T-cell (primary cell): Measurements from ENCODE around the gene SPARC. TPM values are rescaled to one million over a fixed set of nuclear protein-coding genes. Genes with fewer than 3 reads are reported as not detected.

Source experiments
- ATAC-seq, 4 experiments: fragments of 200-7000 bp in 3 of 4; fragments of 150-1000 bp in 1 of 4; cut with Tn5 transposase; replicated peaks in 1 of 4; 1 replicate in 3 of 4; 2 replicates in 1 of 4; pipeline ENCODE4 v1.10.0; 2021; ENCODE audit warnings: moderate library complexity in 3 of 4, mild to moderate bottlenecking in 2 of 4, moderate number of reproducible peaks in 1 of 4
- CTCF ChIA-PET, 2 donors: fragments of 300-600 bp; sonication (Branson Sonifier 250); formaldehyde crosslinking; loops; one replicate each; lab custom pipeline; 2022; ENCODE audit warnings: antibody characterized with exemption in 2 of 2; lab: Charles Lee
- POLR2A ChIA-PET, 2 donors: fragments of 300-600 bp; sonication (Branson Sonifier 250); formaldehyde crosslinking; loops; one replicate each; lab custom pipeline; 2022; ENCODE audit warnings: antibody characterized with exemption in 2 of 2; lab: Charles Lee
- DNase-seq, 35 experiments: peaks; one replicate each; pipeline versions ENCODE4 v3.0.0 to v3.0.0-alpha.2; 2013 to 2023
- H3K27ac ChIP-seq: one replicate; pipeline ENCODE4 v1.5.1; 2013; ENCODE audit warnings: low read length
- H3K27me3 ChIP-seq, 2 experiments: replicated peaks in 1 of 2; 1 replicate in 1 of 2; 2 replicates in 1 of 2; pipeline versions ENCODE4 v1.6.1 to v1.7.0; 2013; ENCODE audit warnings: low read length in 1 of 2, mixed read lengths in 1 of 2; ENCODE audit not compliant: control insufficient read depth in 2 of 2, insufficient read depth in 2 of 2; ENCODE audit errors: extremely low read depth in 1 of 2
- H3K36me3 ChIP-seq, 2 donors: 1 replicate in 1 of 2; 2 replicates in 1 of 2; pipeline versions ENCODE4 v1.6.1 to v1.7.0; 2013; ENCODE audit warnings: low read length in 1 of 2; ENCODE audit not compliant: control insufficient read depth in 2 of 2, insufficient read depth in 1 of 2; ENCODE audit errors: extremely low read depth in 1 of 2
- H3K4me1 ChIP-seq, 2 experiments: 1 replicate in 1 of 2; 2 replicates in 1 of 2; pipeline versions ENCODE4 v1.6.1 to v1.7.0; 2013; ENCODE audit warnings: low read length in 2 of 2, mixed read lengths in 1 of 2; ENCODE audit not compliant: insufficient read depth in 2 of 2, control insufficient read depth in 1 of 2; ENCODE audit errors: extremely low read depth in 1 of 2
- H3K4me3 ChIP-seq, 2 donors: 1 replicate in 1 of 2; 2 replicates in 1 of 2; pipeline versions ENCODE4 v1.5.1 to v1.7.0; 2013; ENCODE audit warnings: mild to moderate bottlenecking in 2 of 2, low read length in 1 of 2, moderate library complexity in 1 of 2; ENCODE audit not compliant: control insufficient read depth in 1 of 2; ENCODE audit errors: extremely low read depth in 1 of 2
- H3K9me3 ChIP-seq: 2 replicates; pipeline ENCODE4 v1.7.0; 2013
- H3K27ac Mint-ChIP-seq, 2 donors: one replicate each; pipeline ENCODE4 v1.8.0; 2020 to 2021; ENCODE audit warnings: mild to moderate bottlenecking in 2 of 2, mixed read lengths in 2 of 2
- H3K27me3 Mint-ChIP-seq, 2 donors: one replicate each; pipeline ENCODE4 v1.8.0; 2021 to 2022; ENCODE audit warnings: mixed read lengths in 2 of 2
- H3K36me3 Mint-ChIP-seq: one replicate; pipeline ENCODE4 v1.8.0; 2021; ENCODE audit warnings: mixed read lengths
- H3K4me1 Mint-ChIP-seq, 3 donors: one replicate each; pipeline ENCODE4 v1.8.0; 2020 to 2022; ENCODE audit warnings: mixed read lengths in 3 of 3, mild to moderate bottlenecking in 1 of 3
- H3K4me3 Mint-ChIP-seq, 3 donors: one replicate each; pipeline ENCODE4 v1.8.0; 2020 to 2022; ENCODE audit warnings: mild to moderate bottlenecking in 3 of 3, mixed read lengths in 3 of 3, moderate library complexity in 3 of 3
- H3K9me3 Mint-ChIP-seq, 3 donors: one replicate each; pipeline ENCODE4 v1.8.0; 2020 to 2022; ENCODE audit warnings: mixed read lengths in 3 of 3
- WGBS: methylation state at CpG from one replicate; pipeline ENCODE4 v1.1.5; 2013; ENCODE audit warnings: missing lambda C conversion rate; ENCODE audit not compliant: insufficient coverage; 5-methylcytosine and 5-hydroxymethylcytosine counted together
- total RNA-seq, 35 experiments: library from RNA in 6 of 35; stranded (reverse) in 6 of 35; fragments of 120-200 nt in 1 of 35; gene quantifications; one replicate each; pipeline versions ENCODE4 v1.2.1 to v1.2.4 and lab custom pipeline; 2013 to 2026

Gene SPARC
- total RNA-seq, 5 donors from 2014 or later (not counting 1 experiment from before 2014, with no cell fraction given): 4.1 to 8.6 (median 5.2) TPM; not detected in 1

DNA sequence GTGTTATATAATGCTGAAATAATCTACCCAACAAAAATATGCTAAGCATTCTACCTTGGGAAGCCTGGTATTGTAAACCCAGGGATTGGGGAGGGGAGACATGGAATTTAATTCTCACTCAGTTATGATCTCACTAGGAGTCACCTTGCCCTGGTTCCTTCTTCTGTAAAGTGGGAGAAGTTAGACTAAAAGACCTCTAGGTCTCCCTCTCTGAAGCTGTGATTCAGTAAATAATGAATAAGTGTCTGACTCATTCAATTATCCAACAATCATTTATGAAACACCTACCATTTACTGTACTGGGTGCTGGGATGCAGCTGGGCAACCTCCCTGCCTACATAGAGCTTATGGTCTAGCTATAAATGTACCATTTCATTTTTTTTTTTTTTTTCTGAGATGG lies 20.2 kb upstream of the SPARC start:
- no peaks in the 10 kb centered on the region for H3K36me3 ChIP-seq
- H3K27ac Mint-ChIP-seq: no peak overlapping the region
- H3K36me3 Mint-ChIP-seq: no peaks in the 10 kb centered on the region
- H3K9me3 ChIP-seq: no peaks in the 10 kb centered on the region
- DNase-seq (no peak), ATAC-seq (no peak)
- POLR2A ChIA-PET: no interaction called here
- H3K4me3 ChIP-seq: no peak overlapping the region
- no peaks in the 10 kb centered on the region for H3K4me1 ChIP-seq
- CTCF ChIA-PET: interaction anchor here in 1 of 2 donors (1.0 kb wide), 1 partner anchor 14 kb away, joined by 3 read pairs; no protein-coding TSS in a partner anchor
- no peak overlapping the region for H3K4me3 Mint-ChIP-seq
- peaks cover 5 to 6% of the 10 kb centered on the region in 2 donors for H3K27me3 Mint-ChIP-seq
- no peaks in the 10 kb centered on the region for H3K9me3 Mint-ChIP-seq
- H3K27me3 ChIP-seq: no peaks in the 10 kb centered on the region
- H3K4me1 Mint-ChIP-seq: peaks cover 0 to 7% (median 5%) of the 10 kb centered on the region in 3 donors
- H3K27ac ChIP-seq: no peak overlapping the region

DNA sequence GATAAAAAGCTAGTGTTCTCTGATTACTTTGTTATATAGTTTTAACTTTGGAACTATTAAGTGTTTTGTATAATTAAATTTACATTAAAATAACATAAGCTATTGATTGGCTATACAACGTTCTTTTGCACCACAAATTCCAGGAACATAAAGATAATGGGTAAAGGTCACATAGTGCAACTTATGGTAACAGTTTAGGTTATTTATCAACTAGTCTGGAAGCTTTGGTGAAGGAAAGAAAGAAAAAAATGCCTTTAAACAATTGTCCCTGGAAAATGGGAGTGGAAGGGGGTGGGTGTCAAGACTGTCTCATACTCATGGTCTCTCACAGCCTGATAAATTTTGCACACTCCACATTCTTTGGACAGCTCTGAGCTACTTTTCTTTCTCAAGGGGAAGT lies 17.1 kb upstream of the SPARC start:
- H3K4me3 Mint-ChIP-seq: no peak overlapping the region
- no peaks in the 10 kb centered on the region for H3K27me3 ChIP-seq
- H3K27ac ChIP-seq: no peak overlapping the region
- DNase-seq: no peak
- no peak overlapping the region for H3K27ac Mint-ChIP-seq
- ChIA-PET CTCF (no interaction called here), POLR2A (interaction anchor here in 1 of 2 donors (0.5 kb wide), 1 partner anchor 1614 kb away, joined by 8 read pairs; no protein-coding TSS in a partner anchor)
- H3K36me3 Mint-ChIP-seq: no peaks in the 10 kb centered on the region
- no peak overlapping the region for H3K4me3 ChIP-seq
- H3K9me3 ChIP-seq: no peaks in the 10 kb centered on the region
- peaks cover 0 to 3% of the 10 kb centered on the region in 2 donors for H3K27me3 Mint-ChIP-seq
- WGBS: no CpG with 5 or more reads among the region's 1 CpG
- no peaks in the 10 kb centered on the region for H3K36me3 ChIP-seq
- H3K9me3 Mint-ChIP-seq: no peaks in the 10 kb centered on the region
- ATAC-seq: no peak
- H3K4me1 ChIP-seq: no peaks in the 10 kb centered on the region
- no peaks in the 10 kb centered on the region for H3K4me1 Mint-ChIP-seq

DNA sequence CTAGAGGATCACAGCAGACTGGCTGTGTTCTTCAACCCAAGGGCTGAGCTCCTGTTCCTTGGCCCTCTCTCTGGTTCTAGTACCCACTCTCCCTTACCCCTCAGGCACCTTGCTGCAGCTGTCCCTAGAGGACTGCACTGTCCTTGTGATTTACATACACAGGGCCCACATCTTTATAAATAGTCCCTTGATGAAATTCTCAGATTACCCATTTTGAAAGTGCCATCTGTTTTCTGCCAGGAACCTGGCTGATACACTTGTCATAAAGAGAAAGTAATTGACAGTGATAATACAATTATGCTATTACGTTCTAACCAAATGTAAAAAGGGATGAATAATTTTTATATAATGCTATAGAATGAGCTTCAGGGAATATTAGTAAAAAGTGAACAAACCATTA lies 16.5 kb upstream of the SPARC start:
- DNase-seq (no peak), ATAC-seq (no peak)
- WGBS: no CpG with 5 or more reads among the region's 1 CpG
- H3K4me1 Mint-ChIP-seq: no peaks in the 10 kb centered on the region
- H3K4me3 Mint-ChIP-seq: no peak overlapping the region
- no peaks in the 10 kb centered on the region for H3K9me3 Mint-ChIP-seq
- H3K4me1 ChIP-seq: no peaks in the 10 kb centered on the region
- H3K27ac ChIP-seq: no peak overlapping the region
- no peaks in the 10 kb centered on the region for H3K36me3 Mint-ChIP-seq
- no peaks in the 10 kb centered on the region for H3K9me3 ChIP-seq
- no peaks in the 10 kb centered on the region for H3K36me3 ChIP-seq
- H3K27me3 ChIP-seq: no peaks in the 10 kb centered on the region
- H3K27ac Mint-ChIP-seq: no peak overlapping the region
- CTCF ChIA-PET: interaction anchor here in 1 of 2 donors (0.6 kb wide), 1 partner anchor 47 kb away, joined by 3 read pairs; no protein-coding TSS in a partner anchor
- no peak overlapping the region for H3K4me3 ChIP-seq
- H3K27me3 Mint-ChIP-seq: peaks cover 0 to 3% of the 10 kb centered on the region in 2 donors
- POLR2A ChIA-PET: interaction anchor here in 1 of 2 donors (0.6 kb wide), 1 partner anchor 271 kb away, joined by 3 read pairs; no protein-coding TSS in a partner anchor

DNA sequence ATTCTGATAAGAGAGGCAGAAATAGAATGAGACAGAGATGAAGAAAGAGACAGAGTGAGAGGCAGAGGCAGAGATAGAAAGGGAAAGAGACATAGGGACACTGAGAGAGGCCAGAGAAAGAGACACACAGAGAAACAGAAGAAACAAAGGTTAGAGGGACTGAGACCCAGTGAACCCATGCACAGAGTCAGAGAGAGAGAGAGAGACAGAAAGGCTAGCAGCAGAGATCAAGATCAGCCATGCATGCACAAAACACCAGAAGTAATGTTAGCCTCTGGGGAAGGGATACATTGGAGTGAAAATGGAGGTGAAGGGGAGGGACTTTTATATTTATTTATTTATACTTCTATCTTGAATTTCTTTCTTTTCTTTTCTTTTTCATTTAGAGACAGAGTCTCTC lies 14.1 kb upstream of the SPARC start:
- no peak for ATAC-seq
- H3K36me3 Mint-ChIP-seq: no peaks in the 10 kb centered on the region
- H3K4me3 ChIP-seq: no peak overlapping the region
- no peak overlapping the region for H3K27ac ChIP-seq
- POLR2A ChIA-PET: no interaction called here
- CTCF ChIA-PET: no interaction called here
- no peak overlapping the region for H3K27ac Mint-ChIP-seq
- peaks cover 3 to 5% of the 10 kb centered on the region in 2 donors for H3K27me3 Mint-ChIP-seq
- DNase-seq: no peak
- no peaks in the 10 kb centered on the region for H3K9me3 ChIP-seq
- H3K36me3 ChIP-seq: no peaks in the 10 kb centered on the region
- H3K27me3 ChIP-seq: peaks cover 0 to 16% of the 10 kb centered on the region in 2 experiments
- H3K4me3 Mint-ChIP-seq: no peak overlapping the region
- H3K9me3 Mint-ChIP-seq: no peaks in the 10 kb centered on the region
- no peaks in the 10 kb centered on the region for H3K4me1 ChIP-seq
- H3K4me1 Mint-ChIP-seq: no peaks in the 10 kb centered on the region

DNA sequence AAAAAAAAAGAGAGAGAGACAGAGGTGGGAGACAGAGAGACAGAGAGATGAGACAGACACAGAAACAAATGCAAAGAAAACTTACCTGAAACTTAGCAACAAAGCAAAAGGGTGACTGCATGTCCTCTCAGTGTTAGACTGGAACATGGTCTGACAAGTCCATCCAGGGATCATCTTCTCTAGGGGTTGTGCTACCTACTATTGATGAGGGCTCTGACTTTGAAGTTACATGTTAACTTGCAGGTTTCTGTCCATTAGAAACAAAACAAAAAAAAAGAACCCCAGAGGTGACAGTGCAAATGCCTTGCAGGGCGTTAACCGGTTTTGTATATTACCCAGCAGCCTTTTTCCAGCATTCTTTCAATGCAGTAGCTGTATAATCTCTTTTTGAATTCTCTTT lies 13.6 kb upstream of the SPARC start:
- H3K27ac Mint-ChIP-seq: no peak overlapping the region
- H3K9me3 Mint-ChIP-seq: no peaks in the 10 kb centered on the region
- no peak for ATAC-seq
- no peaks in the 10 kb centered on the region for H3K36me3 ChIP-seq
- WGBS: 100% methylated on average over 1 of the region's 2 CpGs
- no peak overlapping the region for H3K27ac ChIP-seq
- DNase-seq: no peak
- no peaks in the 10 kb centered on the region for H3K4me1 Mint-ChIP-seq
- H3K27me3 ChIP-seq: peaks cover 0 to 16% of the 10 kb centered on the region in 2 experiments
- ChIA-PET CTCF (no interaction called here), POLR2A (no interaction called here)
- H3K4me3 ChIP-seq: no peak overlapping the region
- no peak overlapping the region for H3K4me3 Mint-ChIP-seq
- no peaks in the 10 kb centered on the region for H3K36me3 Mint-ChIP-seq
- H3K9me3 ChIP-seq: no peaks in the 10 kb centered on the region
- H3K27me3 Mint-ChIP-seq: peaks cover 3 to 5% of the 10 kb centered on the region in 2 donors
- H3K4me1 ChIP-seq: no peaks in the 10 kb centered on the region

DNA sequence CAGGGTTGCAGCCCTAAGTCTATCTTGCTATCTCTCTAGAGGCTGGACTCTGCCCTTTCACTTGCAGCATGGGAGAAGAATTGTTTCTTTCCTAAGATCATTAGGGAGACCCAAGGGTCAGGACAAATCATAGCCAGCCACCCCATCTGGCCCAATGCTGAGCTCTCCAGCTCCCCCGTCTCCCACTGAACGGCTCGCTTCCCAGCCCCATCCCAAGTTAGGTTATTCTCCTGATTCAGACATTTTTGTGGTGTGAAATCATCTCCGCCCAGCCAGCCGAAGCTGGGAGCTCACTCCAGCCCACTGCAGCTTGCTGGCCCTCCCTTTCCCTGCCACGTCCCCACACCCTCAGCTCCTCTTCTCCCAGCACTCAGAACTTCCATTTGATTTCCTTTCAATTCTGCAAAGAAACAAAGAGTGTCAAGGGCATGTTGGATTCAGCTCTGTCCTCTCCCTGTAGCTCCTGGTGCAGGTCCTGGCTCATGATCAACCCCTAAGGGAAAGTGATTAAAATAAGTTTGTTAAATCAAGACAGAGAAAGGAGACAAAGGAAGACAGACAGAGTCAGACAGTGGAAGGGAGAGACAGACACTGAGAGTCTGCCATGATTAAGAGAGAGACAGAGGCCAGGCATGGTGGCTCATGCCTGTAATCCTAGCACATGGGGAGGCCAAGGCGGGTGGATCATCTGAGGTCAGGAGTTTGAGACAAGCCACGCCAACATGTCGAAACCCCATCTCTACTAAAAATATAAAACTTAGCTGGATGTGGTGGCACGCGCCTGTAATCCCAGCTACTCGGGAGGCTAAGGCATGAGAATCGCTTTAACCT lies 12.6 kb upstream of the SPARC start:
- Histone ChIP-seq H3K9me3 (no peaks in the 10 kb centered on the region), H3K4me3 (no peak overlapping the region), H3K27ac (no peak overlapping the region), H3K4me1 (no peaks in the 10 kb centered on the region), H3K27me3 (peaks cover 0 to 18% of the 10 kb centered on the region in 2 experiments), H3K36me3 (no peaks in the 10 kb centered on the region)
- no peak overlapping the region for H3K4me3 Mint-ChIP-seq
- whole genome bisulfite sequencing: 83% methylated on average over 6 of the region's 13 CpGs
- POLR2A ChIA-PET: no interaction called here
- peaks cover 3 to 5% of the 10 kb centered on the region in 2 donors for H3K27me3 Mint-ChIP-seq
- no peak for ATAC-seq
- no peaks in the 10 kb centered on the region for H3K9me3 Mint-ChIP-seq
- H3K4me1 Mint-ChIP-seq: no peaks in the 10 kb centered on the region
- no peak overlapping the region for H3K27ac Mint-ChIP-seq
- DNase-seq: no peak
- CTCF ChIA-PET: no interaction called here
- no peaks in the 10 kb centered on the region for H3K36me3 Mint-ChIP-seq
